HEK293 (cell line): Measurements from ENCODE around the gene KIF4A.

Source experiments
- CTCF ChIA-PET: fragments of 350-600 bp; formaldehyde crosslinking; extraction: SDS; loops from one replicate; lab custom pipeline; 2021; ENCODE audit warnings: antibody characterized with exemption; lab: Yijun Ruan, JAX
- POLR2A ChIA-PET: fragments of 300-600 bp; formaldehyde crosslinking; extraction: SDS; loops from one replicate; lab custom pipeline; 2020; ENCODE audit warnings: antibody characterized with exemption, inconsistent platforms; lab: Yijun Ruan, JAX
- H3K27ac ChIP-seq: fragments of 200-500 bp; sonication (Bioruptor generic); 2 replicates; pipeline ENCODE4 v1.5.1; 2014; ENCODE audit warnings: low read depth, low read length, control low read depth, inconsistent platforms; ENCODE audit errors: extremely low read depth
- H3K36me3 ChIP-seq, 2 experiments: fragments of 200-500 bp in 1 of 2; sonication (Bioruptor generic) in 1 of 2; 1 replicate in 1 of 2; 2 replicates in 1 of 2; pipeline ENCODE4 v1.5.1; 2014 to 2017; ENCODE audit warnings: inconsistent platforms in 2 of 2, low read length in 2 of 2; ENCODE audit not compliant: control insufficient read depth in 2 of 2, insufficient read depth in 1 of 2
- H3K4me1 ChIP-seq: fragments of 200-500 bp; sonication (Bioruptor generic); 2 replicates; pipeline ENCODE4 v1.5.1; 2014; ENCODE audit warnings: mild to moderate bottlenecking, low read length, inconsistent platforms; ENCODE audit not compliant: control insufficient read depth, insufficient read depth
- H3K4me3 ChIP-seq: 2 replicates; pipeline ENCODE4 v1.5.1; 2011; ENCODE audit warnings: low read depth, mild to moderate bottlenecking, control low read depth, low read length, moderate library complexity
- H3K9me3 ChIP-seq: fragments of 200-500 bp; sonication (Bioruptor generic); 2 replicates; pipeline ENCODE4 v1.5.1; 2014; ENCODE audit warnings: low read depth, low read length, inconsistent platforms; ENCODE audit not compliant: control insufficient read depth, insufficient read depth
- KLF8 ChIP-seq: fragments of 450-650 bp; formaldehyde crosslinking; IDR thresholded peaks from 2 replicates; pipeline ENCODE4 v1.5.1; 2016; ENCODE audit warnings: missing biosample characterization, missing genetic modification characterization
- MZF1 ChIP-seq: fragments of 450-650 bp; formaldehyde crosslinking; IDR thresholded peaks from 2 replicates; pipeline ENCODE4 v1.5.1; 2017; ENCODE audit warnings: missing biosample characterization, missing genetic modification characterization, borderline replicate concordance
- ZBTB17 ChIP-seq: fragments of 450-650 bp; formaldehyde crosslinking; IDR thresholded peaks from 2 replicates; pipeline ENCODE4 v1.5.1; 2016; ENCODE audit warnings: missing biosample characterization, missing genetic modification characterization
- ZFHX2 ChIP-seq: fragments of 450-650 bp; formaldehyde crosslinking; conservative IDR thresholded peaks from 2 replicates; pipeline ENCODE4 v1.5.1; 2016; ENCODE audit warnings: missing biosample characterization, missing genetic modification characterization
- ZFP3 ChIP-seq: fragments of 450-650 bp; formaldehyde crosslinking; IDR thresholded peaks from 2 replicates; pipeline ENCODE4 v1.5.1; 2016; ENCODE audit warnings: low read depth, missing biosample characterization, missing genetic modification characterization
- ZFP69B ChIP-seq: fragments of 450-650 bp; formaldehyde crosslinking; IDR thresholded peaks from 2 replicates; pipeline ENCODE4 v1.5.1; 2016; ENCODE audit warnings: missing biosample characterization, missing genetic modification characterization
- ZIC2 ChIP-seq: fragments of 450-650 bp; formaldehyde crosslinking; IDR thresholded peaks from 2 replicates; pipeline ENCODE4 v1.5.1; 2016; ENCODE audit warnings: missing biosample characterization, missing genetic modification characterization
- ZNF266 ChIP-seq: fragments of 450-650 bp; formaldehyde crosslinking; IDR thresholded peaks from 2 replicates; pipeline ENCODE4 v1.5.1; 2016; ENCODE audit warnings: missing biosample characterization, missing genetic modification characterization, low read depth
- ZNF335 ChIP-seq: fragments of 450-650 bp; formaldehyde crosslinking; conservative IDR thresholded peaks from 2 replicates; pipeline ENCODE4 v1.5.1; 2016; ENCODE audit warnings: missing biosample characterization, missing genetic modification characterization
- ZNF350 ChIP-seq: fragments of 450-650 bp; formaldehyde crosslinking; IDR thresholded peaks from 2 replicates; pipeline ENCODE4 v1.5.0; 2017; ENCODE audit warnings: missing biosample characterization, mild to moderate bottlenecking, missing genetic modification characterization
- ZNF555 ChIP-seq: fragments of 450-650 bp; formaldehyde crosslinking; conservative IDR thresholded peaks from 2 replicates; pipeline ENCODE4 v1.5.1; 2017; ENCODE audit warnings: missing biosample characterization, mild to moderate bottlenecking, missing genetic modification characterization, inconsistent platforms
- ZNF571 ChIP-seq: fragments of 450-650 bp; formaldehyde crosslinking; IDR thresholded peaks from 2 replicates; pipeline ENCODE4 v1.5.0; 2017; ENCODE audit warnings: missing biosample characterization, missing genetic modification characterization
- ZNF629 ChIP-seq: fragments of 450-650 bp; formaldehyde crosslinking; IDR thresholded peaks from 2 replicates; pipeline ENCODE4 v1.5.1; 2017; ENCODE audit warnings: missing biosample characterization, missing genetic modification characterization
- ZNF777 ChIP-seq: fragments of 450-650 bp; formaldehyde crosslinking; IDR thresholded peaks from 2 replicates; pipeline ENCODE4 v1.5.1; 2017; ENCODE audit warnings: missing biosample characterization, missing genetic modification characterization, borderline replicate concordance
- ZNF785 ChIP-seq: fragments of 450-650 bp; formaldehyde crosslinking; IDR thresholded peaks from 2 replicates; pipeline ENCODE4 v1.5.1; 2016; ENCODE audit warnings: missing biosample characterization, missing genetic modification characterization
- ZXDB ChIP-seq: fragments of 450-650 bp; formaldehyde crosslinking; IDR thresholded peaks from 2 replicates; pipeline ENCODE4 v1.5.1; 2016; ENCODE audit warnings: missing biosample characterization, missing genetic modification characterization
- TF ChIP-seq, protein P1 (sequence below): fragments of 450-650 bp; formaldehyde crosslinking; IDR thresholded peaks from 2 replicates; pipeline ENCODE4 v1.5.1; 2016; ENCODE audit warnings: missing biosample characterization, missing genetic modification characterization, borderline replicate concordance
- TF ChIP-seq, protein P2 (sequence below): fragments of 450-650 bp; formaldehyde crosslinking; IDR thresholded peaks from 2 replicates; pipeline ENCODE4 v1.5.1; 2016; ENCODE audit warnings: missing biosample characterization, missing genetic modification characterization

The KIF4A gene

GRCh38 chrX:70436343-70436742 is 146.4 kb downstream of the KIF4A start:
- Histone ChIP-seq H3K9me3 (no peaks in the 10 kb centered on the region), H3K4me1 (peaks cover 2% of the 10 kb centered on the region; the same call in 1 of the 2 replicates), H3K27ac (no peak overlapping the region), H3K4me3 (no peak overlapping the region), H3K36me3 (no peaks in the 10 kb centered on the region)
- TF ChIP-seq ZNF335: no peak
- TF ChIP-seq KLF8 (tag by site-specific recombination): no peak
- no peak for TF ChIP-seq ZNF350 (tag by site-specific recombination)
- no peak for TF ChIP-seq ZNF555 (tag by site-specific recombination)
- TF ChIP-seq, protein P1, sequence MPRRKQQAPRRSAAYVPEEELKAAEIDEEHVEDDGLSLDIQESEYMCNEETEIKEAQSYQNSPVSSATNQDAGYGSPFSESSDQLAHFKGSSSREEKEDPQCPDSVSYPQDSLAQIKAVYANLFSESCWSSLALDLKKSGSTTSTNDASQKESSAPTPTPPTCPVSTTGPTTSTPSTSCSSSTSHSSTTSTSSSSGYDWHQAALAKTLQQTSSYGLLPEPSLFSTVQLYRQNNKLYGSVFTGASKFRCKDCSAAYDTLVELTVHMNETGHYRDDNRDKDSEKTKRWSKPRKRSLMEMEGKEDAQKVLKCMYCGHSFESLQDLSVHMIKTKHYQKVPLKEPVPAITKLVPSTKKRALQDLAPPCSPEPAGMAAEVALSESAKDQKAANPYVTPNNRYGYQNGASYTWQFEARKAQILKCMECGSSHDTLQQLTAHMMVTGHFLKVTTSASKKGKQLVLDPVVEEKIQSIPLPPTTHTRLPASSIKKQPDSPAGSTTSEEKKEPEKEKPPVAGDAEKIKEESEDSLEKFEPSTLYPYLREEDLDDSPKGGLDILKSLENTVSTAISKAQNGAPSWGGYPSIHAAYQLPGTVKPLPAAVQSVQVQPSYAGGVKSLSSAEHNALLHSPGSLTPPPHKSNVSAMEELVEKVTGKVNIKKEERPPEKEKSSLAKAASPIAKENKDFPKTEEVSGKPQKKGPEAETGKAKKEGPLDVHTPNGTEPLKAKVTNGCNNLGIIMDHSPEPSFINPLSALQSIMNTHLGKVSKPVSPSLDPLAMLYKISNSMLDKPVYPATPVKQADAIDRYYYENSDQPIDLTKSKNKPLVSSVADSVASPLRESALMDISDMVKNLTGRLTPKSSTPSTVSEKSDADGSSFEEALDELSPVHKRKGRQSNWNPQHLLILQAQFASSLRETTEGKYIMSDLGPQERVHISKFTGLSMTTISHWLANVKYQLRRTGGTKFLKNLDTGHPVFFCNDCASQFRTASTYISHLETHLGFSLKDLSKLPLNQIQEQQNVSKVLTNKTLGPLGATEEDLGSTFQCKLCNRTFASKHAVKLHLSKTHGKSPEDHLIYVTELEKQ (tag by site-specific recombination): no peak
- TF ChIP-seq ZIC2 (tag by site-specific recombination): 0 out of 2 replicates have a peak, but pooled peaks have one; percentile 14
- TF ChIP-seq ZFP3 (tag by site-specific recombination): no peak
- ChIA-PET CTCF (interaction anchor here (0.6 to 1.7 kb wide), 5 partner anchors 11 to 295 kb away, joined by 3 to 8 read pairs (median 4); no protein-coding TSS in a partner anchor), POLR2A (no interaction called here)

- Histone ChIP-seq H3K4me1 (peaks cover 2% of the 10 kb centered on the region; the same call in 1 of the 2 replicates), H3K27ac (no peak overlapping the region), H3K4me3 (no peak overlapping the region), H3K9me3 (no peaks in the 10 kb centered on the region), H3K36me3 (no peaks in the 10 kb centered on the region)
- POLR2A ChIA-PET: no interaction called here
- CTCF ChIA-PET: interaction anchor here (0.6 kb wide), 1 partner anchor 229 kb away, joined by 3 read pairs; no protein-coding TSS in a partner anchor
- TF ChIP-seq ZNF266 (tag by site-specific recombination): no peak
- TF ChIP-seq, protein P2, sequence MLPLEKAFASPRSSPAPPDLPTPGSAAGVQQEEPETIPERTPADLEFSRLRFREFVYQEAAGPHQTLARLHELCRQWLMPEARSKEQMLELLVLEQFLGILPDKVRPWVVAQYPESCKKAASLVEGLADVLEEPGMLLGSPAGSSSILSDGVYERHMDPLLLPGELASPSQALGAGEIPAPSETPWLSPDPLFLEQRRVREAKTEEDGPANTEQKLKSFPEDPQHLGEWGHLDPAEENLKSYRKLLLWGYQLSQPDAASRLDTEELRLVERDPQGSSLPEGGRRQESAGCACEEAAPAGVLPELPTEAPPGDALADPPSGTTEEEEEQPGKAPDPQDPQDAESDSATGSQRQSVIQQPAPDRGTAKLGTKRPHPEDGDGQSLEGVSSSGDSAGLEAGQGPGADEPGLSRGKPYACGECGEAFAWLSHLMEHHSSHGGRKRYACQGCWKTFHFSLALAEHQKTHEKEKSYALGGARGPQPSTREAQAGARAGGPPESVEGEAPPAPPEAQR (tag by site-specific recombination): no peak
- no peak for TF ChIP-seq MZF1 (tag by site-specific recombination)
- TF ChIP-seq ZNF571 (tag by site-specific recombination): no peak
- no peak for TF ChIP-seq ZNF350 (tag by site-specific recombination)
- TF ChIP-seq ZFHX2 (tag by site-specific recombination): no peak
- TF ChIP-seq ZFP69B (tag by site-specific recombination): no peak
- no peak for TF ChIP-seq ZNF777 (tag by site-specific recombination)
- no peak for TF ChIP-seq ZNF629 (tag by site-specific recombination)
- no peak for TF ChIP-seq ZBTB17 (tag by site-specific recombination)
- no peak for TF ChIP-seq ZNF785 (tag by site-specific recombination)
- TF ChIP-seq ZFP3 (tag by site-specific recombination): no peak
- no peak for TF ChIP-seq ZXDB
Measured at GRCh38 chrX:70437011-70437410, 147.1 kb downstream of the KIF4A start.
